SK-N-SH treated with all-trans-retinoic acid at 6 μM for 48 hours (cell line): ENCODE measurements around the gene AP4S1.

Source experiments
- ATAC-seq: fragments of 200-7000 bp; cut with Tn5 transposase; 3 replicates; pipeline ENCODE4 v1.9.1; 2020; ENCODE audit warnings: mild to moderate bottlenecking, moderate library complexity
- ARNTL ChIP-seq: fragments of 450-650 bp; formaldehyde crosslinking; IDR thresholded peaks from 2 replicates; pipeline ENCODE4 v1.5.0; 2020; ENCODE audit warnings: low read depth, mild to moderate bottlenecking, moderate library complexity, borderline replicate concordance
- BACH2 ChIP-seq: fragments of 250-450 bp; sonication (Bioruptor Pico); IDR thresholded peaks from 2 replicates; pipeline ENCODE4 v1.9.0; 2021; ENCODE audit warnings: mild to moderate bottlenecking, borderline replicate concordance
- CREB5 ChIP-seq: fragments of 250-450 bp; sonication (Bioruptor Pico); IDR thresholded peaks from 2 replicates; pipeline ENCODE4 v1.5.1; 2020; ENCODE audit warnings: low read depth, mild to moderate bottlenecking, moderate library complexity
- CSDC2 ChIP-seq: fragments of 250-450 bp; sonication (Bioruptor Pico); IDR thresholded peaks from 2 replicates; pipeline ENCODE4 v1.5.0; 2020; ENCODE audit warnings: mild to moderate bottlenecking, moderate library complexity
- CSRNP3 ChIP-seq: fragments of 250-450 bp; sonication (Bioruptor Pico); IDR thresholded peaks from 2 replicates; pipeline ENCODE4 v1.5.1; 2021; ENCODE audit warnings: mild to moderate bottlenecking, moderate library complexity
- ISL1 ChIP-seq: fragments of 250-450 bp; sonication (Bioruptor Pico); IDR thresholded peaks from 2 replicates; pipeline ENCODE4 v2.1.2; 2022; ENCODE audit warnings: mild to moderate bottlenecking, moderate library complexity
- OSR1 ChIP-seq: fragments of 250-450 bp; sonication (Bioruptor Pico); IDR thresholded peaks from 2 replicates; pipeline ENCODE4 v1.8.0; 2022; ENCODE audit warnings: moderate library complexity, mild to moderate bottlenecking, inconsistent platforms
- PATZ1 ChIP-seq: fragments of 250-450 bp; sonication (Bioruptor Pico); IDR thresholded peaks from 2 replicates; pipeline ENCODE4 v1.8.0; 2020; ENCODE audit warnings: mild to moderate bottlenecking, moderate library complexity, borderline replicate concordance
- PPARA ChIP-seq: fragments of 250-450 bp; sonication (Bioruptor Pico); IDR thresholded peaks from 2 replicates; pipeline ENCODE4 v1.5.0; 2020; ENCODE audit warnings: mild to moderate bottlenecking, borderline replicate concordance
- RARB ChIP-seq: fragments of 250-450 bp; sonication (Bioruptor Pico); IDR thresholded peaks from 2 replicates; pipeline ENCODE4 v1.8.0; 2021; ENCODE audit warnings: mild to moderate bottlenecking, moderate library complexity
- SNAI2 ChIP-seq: fragments of 250-450 bp; sonication (Bioruptor Pico); IDR thresholded peaks from 2 replicates; pipeline ENCODE4 v1.5.0; 2020; ENCODE audit warnings: mild to moderate bottlenecking, moderate library complexity
- TCF4 ChIP-seq: fragments of 250-450 bp; sonication (Bioruptor Pico); IDR thresholded peaks from 2 replicates; pipeline ENCODE4 v1.8.0; 2021; ENCODE audit warnings: mild to moderate bottlenecking, moderate library complexity, borderline replicate concordance
- TOX ChIP-seq: fragments of 250-450 bp; sonication (Bioruptor Pico); IDR thresholded peaks from 2 replicates; pipeline ENCODE4 v1.8.0; 2021; ENCODE audit warnings: mild to moderate bottlenecking, moderate library complexity, borderline replicate concordance
- ZC3H10 ChIP-seq: fragments of 250-450 bp; sonication (Bioruptor Pico); IDR thresholded peaks from 2 replicates; pipeline ENCODE4 v1.5.1; 2021; ENCODE audit warnings: mild to moderate bottlenecking, moderate library complexity
- ZFP30 ChIP-seq: fragments of 450-650 bp; formaldehyde crosslinking; IDR thresholded peaks from 2 replicates; pipeline ENCODE4 v1.5.0; 2022; ENCODE audit warnings: mild to moderate bottlenecking, moderate library complexity
- ZNF565 ChIP-seq: fragments of 450-650 bp; formaldehyde crosslinking; conservative IDR thresholded peaks from 2 replicates; pipeline ENCODE4 v1.5.0; 2020; ENCODE audit warnings: low read depth, mild to moderate bottlenecking, moderate library complexity
- ZNF70 ChIP-seq: fragments of 450-650 bp; formaldehyde crosslinking; IDR thresholded peaks from 2 replicates; pipeline ENCODE4 v1.5.0; 2020; ENCODE audit warnings: mild to moderate bottlenecking, moderate library complexity

AP4S1 gene

GRCh38 chr14:31021576-31021949 lies 3.9 kb upstream of the AP4S1 start (continued):
- no peak for TF ChIP-seq CSRNP3 (CRISPR knock-in tag)
- TF ChIP-seq, all 23 proteins: peak for 0

GRCh38 chr14:31022386-31022785 lies 3.1 kb upstream of the AP4S1 start:
- TF ChIP-seq ZFP30 (CRISPR knock-in tag): no peak
- TF ChIP-seq CSDC2: no peak
- no peak for TF ChIP-seq BACH2 (CRISPR knock-in tag)
- no peak for TF ChIP-seq TOX (CRISPR knock-in tag)
- no peak for TF ChIP-seq CSRNP3 (CRISPR knock-in tag)
- TF ChIP-seq TCF4 (CRISPR knock-in tag): no peak
- no peak for TF ChIP-seq ISL1 (CRISPR knock-in tag)
- no peak for TF ChIP-seq ZNF70 (CRISPR knock-in tag)
- TF ChIP-seq PPARA: no peak
- ATAC-seq: no peak

- no peak for ATAC-seq
- TF ChIP-seq CREB5: no peak
Measured at GRCh38 chr14:31024010-31024480, 1.4 kb upstream of the AP4S1 start.

GRCh38 chr14:31024577-31025366 lies 677 bp upstream of the AP4S1 start:
- TF ChIP-seq TCF4 (CRISPR knock-in tag): no peak
- TF ChIP-seq, all 23 proteins: peak for 0

GRCh38 chr14:31026077-31026449 lies 614 bp downstream of the AP4S1 start, which contains the start of gene STRN3:
STRN3 (minus strand) TSS chr14:31026379; CDS start chr14:31026185, 194 bp downstream.
- ATAC-seq: no peak
- no peak for TF ChIP-seq OSR1 (CRISPR knock-in tag)
- TF ChIP-seq ZC3H10 (CRISPR knock-in tag): no peak
- no peak for TF ChIP-seq ISL1 (CRISPR knock-in tag)
- TF ChIP-seq TOX (CRISPR knock-in tag): no peak
- no peak for TF ChIP-seq PATZ1 (CRISPR knock-in tag)
- TF ChIP-seq ZFP30 (CRISPR knock-in tag): no peak
- no peak for TF ChIP-seq ZNF565 (CRISPR knock-in tag)
- no peak for TF ChIP-seq ARNTL
- TF ChIP-seq SNAI2: no peak
- TF ChIP-seq RARB (CRISPR knock-in tag): no peak
- no peak for TF ChIP-seq TCF4 (CRISPR knock-in tag)

More at GRCh38 chr14:31024577-31025366, 677 bp upstream of the AP4S1 start:
- no peak for ATAC-seq
